Brain microvascular endothelial cell (primary cell): ENCODE results near the gene MYH15.

Experiments used
- DNase-seq: peaks from one replicate; pipeline ENCODE4 v3.0.0-alpha.2; 2020
- H3K27ac ChIP-seq: fragments of 250-450 bp; sonication (Bioruptor Pico); 2 replicates; pipeline ENCODE4 v1.5.1; 2020; ENCODE audit warnings: mild to moderate bottlenecking, moderate library complexity
- H3K27me3 ChIP-seq: fragments of 250-450 bp; sonication (Bioruptor Pico); replicated peaks from 2 replicates; pipeline ENCODE4 v1.5.1; 2020; ENCODE audit warnings: mild to moderate bottlenecking
- H3K36me3 ChIP-seq: fragments of 250-450 bp; sonication (Bioruptor Pico); replicated peaks from 2 replicates; pipeline ENCODE4 v1.5.1; 2020; ENCODE audit warnings: mild to moderate bottlenecking
- H3K4me3 ChIP-seq: 2 replicates; pipeline ENCODE4 v1.5.1; 2011; ENCODE audit warnings: low read depth, mild to moderate bottlenecking, control low read depth, low read length, moderate library complexity
- CTCF ChIP-seq: IDR thresholded peaks from 2 replicates; pipeline ENCODE4 v1.5.1; 2011; ENCODE audit warnings: low read depth, mild to moderate bottlenecking, moderate library complexity, low read length, control low read depth, inconsistent platforms; ENCODE audit errors: missing control alignments
- in situ Hi-C: cut with HindIII; loops from 2 replicates; pipeline ENCODE4 v1.10.0; 2017; ENCODE audit warnings: low sequenced_read_pairs, low pct_ligation_motif_present

The MYH15 gene

GRCh38 chr3:108510496-108510895 lies at the start of gene MYH15:
Gene MYH15, minus strand, starts transcription at chr3:108510596. Its CDS starts 66 bp downstream, at chr3:108510530.
- H3K4me3 ChIP-seq, result no peak within 1 kb of the TSS
- no peak for TF ChIP-seq CTCF
- H3K36me3 ChIP-seq, result no peaks in the 10 kb centered on the region
- DNase-seq, result no peak
- no peaks in the 10 kb centered on the region for H3K27me3 ChIP-seq
- in situ Hi-C loops, result no loop called here
- H3K27ac ChIP-seq, result no peak within 1 kb of the TSS

GRCh38 chr3:108555966-108556581 lies 45.7 kb upstream of the MYH15 start:
- Histone ChIP-seq H3K4me3 (no peak overlapping the region), H3K36me3 (no peaks in the 10 kb centered on the region), H3K27ac (no peak overlapping the region), H3K27me3 (no peaks in the 10 kb centered on the region)
- in situ Hi-C loops, result no loop called here
- no peak for DNase-seq
- no peak for TF ChIP-seq CTCF

GRCh38 chr3:108554913-108555571 lies 44.6 kb upstream of the MYH15 start:
- Histone ChIP-seq H3K4me3 (no peak overlapping the region), H3K36me3 (no peaks in the 10 kb centered on the region), H3K27me3 (no peaks in the 10 kb centered on the region), H3K27ac (no peak overlapping the region)
- no peak for TF ChIP-seq CTCF
- in situ Hi-C loops, result no loop called here
- no peak for DNase-seq

- Histone ChIP-seq H3K27ac (no peak overlapping the region), H3K4me3 (no peak overlapping the region), H3K36me3 (no peaks in the 10 kb centered on the region), H3K27me3 (no peaks in the 10 kb centered on the region)
- TF ChIP-seq CTCF, result no peak
- no peak for DNase-seq
- in situ Hi-C loops, result no loop called here
These were observed 43.8 kb upstream of the MYH15 start for GRCh38 chr3:108554229-108554628.

- H3K36me3 ChIP-seq, result no peaks in the 10 kb centered on the region
- peak; percentile 19 for DNase-seq
- no peak overlapping the region for H3K27ac ChIP-seq
- no peak overlapping the region for H3K4me3 ChIP-seq
- TF ChIP-seq CTCF, result peak; percentile 20
- in situ Hi-C loops, result no loop called here
- H3K27me3 ChIP-seq, result no peaks in the 10 kb centered on the region
These were observed 42.1 kb upstream of the MYH15 start for GRCh38 chr3:108552267-108553159.
